HG03457 (cell line): ENCODE data around the gene CACNA1D.

Source experiments
- ATAC-seq: cut with Tn5 transposase; IDR thresholded peaks from one replicate; pipeline ENCODE4 v1.9.1; 2021; ENCODE audit warnings: moderate number of reproducible peaks; ENCODE audit not compliant: unreplicated experiment

Gene CACNA1D

DNA sequence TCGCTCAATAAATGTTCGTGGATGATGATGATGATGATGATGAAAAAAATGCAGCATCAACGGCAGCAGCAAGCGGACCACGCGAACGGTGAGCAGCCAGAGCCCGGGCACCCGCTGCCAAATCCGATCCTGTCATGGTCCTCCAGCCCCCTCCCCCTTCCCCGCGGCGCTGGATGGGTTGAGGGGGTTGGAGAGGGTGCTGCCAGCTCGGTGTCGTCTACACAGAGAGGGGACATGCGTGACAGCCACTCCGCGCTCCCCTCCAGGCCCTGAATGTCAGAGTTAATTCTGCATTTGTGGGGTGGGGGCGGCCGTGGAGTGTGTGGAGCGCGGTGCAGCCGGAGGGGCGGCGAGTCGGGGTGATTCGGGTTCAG is 722 bp downstream of the CACNA1D start:
- ATAC-seq = no peak

GRCh38 chr3:53495520-53496391 is 1.3 kb downstream of the CACNA1D start:
- ATAC-seq = no peak

DNA sequence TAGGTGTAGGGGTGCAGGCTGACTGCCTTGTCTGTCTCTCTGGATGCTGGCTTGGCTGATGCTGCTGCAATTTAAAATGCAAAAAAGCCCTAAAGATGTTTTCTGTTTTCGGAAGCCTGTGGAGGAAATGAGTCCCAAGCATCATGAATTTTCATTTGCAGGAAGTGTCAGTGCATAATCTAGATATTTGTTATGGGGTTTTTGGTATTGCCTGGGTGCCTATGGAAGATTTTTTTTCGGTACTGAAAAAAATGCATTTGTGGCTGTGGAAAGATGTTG is 1.9 kb downstream of the CACNA1D start:
- ATAC-seq = no peak

- no peak for ATAC-seq
Measured at GRCh38 chr3:53496984-53497383, 2.6 kb downstream of the CACNA1D start.

- ATAC-seq = no peak
Measured at GRCh38 chr3:53498806-53499641, 4.6 kb downstream of the CACNA1D start.

DNA sequence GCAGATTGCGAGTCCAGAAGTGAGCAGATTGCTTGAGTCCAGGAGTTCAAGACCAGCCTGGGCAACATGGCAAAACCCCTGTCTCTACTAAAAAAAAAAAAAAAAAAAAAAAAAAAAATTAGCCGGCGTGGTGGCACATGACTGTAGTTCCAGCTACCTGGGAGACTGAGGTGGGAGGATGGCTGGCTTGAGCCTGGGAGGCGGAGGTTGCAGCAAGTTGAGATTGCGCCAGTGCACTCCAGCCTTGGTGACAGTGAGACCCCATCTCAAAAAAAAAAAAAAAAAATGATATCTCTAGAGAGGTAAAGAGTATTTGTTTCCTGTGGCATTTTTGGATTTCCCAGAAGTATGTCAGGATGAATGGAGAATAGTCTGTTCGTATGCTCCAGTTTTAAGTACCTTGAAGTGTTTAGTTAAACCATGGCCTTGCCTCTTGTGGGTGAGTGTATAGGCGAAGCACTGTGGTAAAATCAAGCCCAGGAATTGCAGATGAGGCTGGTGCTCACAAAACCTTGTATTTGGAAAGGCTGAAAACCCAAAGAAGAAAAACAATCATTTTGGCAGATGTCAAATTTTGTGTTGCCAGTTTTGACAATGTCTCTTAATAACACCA is 5.9 kb downstream of the CACNA1D start:
- ATAC-seq = no peak

GRCh38 chr3:53501178-53501577 is 6.8 kb downstream of the CACNA1D start:
- ATAC-seq = no peak

GRCh38 chr3:53502737-53503136 is 8.3 kb downstream of the CACNA1D start:
- ATAC-seq = no peak

DNA sequence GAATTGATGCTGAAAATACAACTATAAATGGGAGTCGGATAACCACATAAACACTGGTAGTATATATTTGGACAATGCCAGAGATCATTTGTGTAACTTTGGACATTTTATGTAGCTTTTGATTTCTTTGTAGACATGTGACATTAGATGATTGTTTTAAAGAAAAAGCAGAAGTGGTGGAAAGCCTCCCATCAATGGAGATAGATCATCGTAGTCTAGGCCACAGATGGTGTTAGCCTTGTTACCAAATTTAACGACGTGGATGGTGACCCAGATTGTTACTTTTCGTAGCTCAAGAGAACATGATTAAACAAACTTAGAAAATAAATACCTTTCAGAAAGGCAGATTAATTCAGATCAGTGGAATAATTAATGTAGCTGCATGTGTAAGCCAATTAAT is 8.8 kb downstream of the CACNA1D start:
- no peak for ATAC-seq

DNA sequence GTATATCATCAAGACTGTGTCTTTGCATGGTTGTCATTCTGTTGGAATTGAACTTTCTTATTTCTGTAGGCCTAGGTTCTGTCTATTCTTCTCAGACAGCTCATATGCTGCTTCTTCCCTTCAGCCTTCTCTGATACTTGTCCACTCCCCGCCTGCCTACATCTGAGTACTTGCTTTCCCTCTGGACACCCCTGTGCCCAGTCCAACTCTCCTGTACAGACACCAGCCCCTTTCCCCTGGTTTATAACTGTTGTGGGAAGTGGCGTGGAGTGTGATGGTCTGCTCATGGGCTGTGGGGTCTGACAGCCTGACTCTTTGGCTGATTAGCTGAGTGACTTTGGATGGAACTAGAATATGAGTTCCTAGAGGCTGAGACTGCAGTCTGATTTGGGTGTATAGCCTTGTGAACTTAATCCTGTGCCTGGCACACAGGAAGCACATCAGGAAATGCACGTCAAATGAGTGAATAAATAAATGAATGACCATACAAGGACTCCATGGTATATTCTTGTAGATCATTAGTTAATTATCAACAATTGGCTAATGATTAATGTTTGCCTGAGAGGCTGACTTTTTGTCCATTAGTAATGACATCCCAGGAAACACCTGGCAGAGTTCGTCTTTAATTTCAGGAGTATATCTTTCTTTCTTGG is 11.8 kb downstream of the CACNA1D start:
- no peak for ATAC-seq

DNA sequence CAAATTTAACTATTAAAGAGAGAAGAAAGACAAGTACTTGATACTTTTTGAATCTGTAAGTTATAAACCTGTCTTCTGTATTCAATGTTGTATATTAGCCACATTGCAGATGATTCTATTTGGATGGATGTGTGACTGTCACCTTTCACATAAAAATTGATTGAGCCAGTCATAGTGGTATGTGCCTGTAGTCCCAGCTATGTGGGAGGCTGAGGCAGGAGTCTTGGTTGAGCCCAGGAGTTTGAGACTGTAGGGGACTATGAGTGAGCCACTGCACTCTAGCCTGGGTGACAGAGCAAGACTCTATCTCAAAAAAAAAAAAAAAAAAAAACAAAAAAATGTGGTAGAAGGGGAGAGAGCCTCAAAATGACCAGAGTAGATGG is 12.3 kb downstream of the CACNA1D start:
- no peak for ATAC-seq

DNA sequence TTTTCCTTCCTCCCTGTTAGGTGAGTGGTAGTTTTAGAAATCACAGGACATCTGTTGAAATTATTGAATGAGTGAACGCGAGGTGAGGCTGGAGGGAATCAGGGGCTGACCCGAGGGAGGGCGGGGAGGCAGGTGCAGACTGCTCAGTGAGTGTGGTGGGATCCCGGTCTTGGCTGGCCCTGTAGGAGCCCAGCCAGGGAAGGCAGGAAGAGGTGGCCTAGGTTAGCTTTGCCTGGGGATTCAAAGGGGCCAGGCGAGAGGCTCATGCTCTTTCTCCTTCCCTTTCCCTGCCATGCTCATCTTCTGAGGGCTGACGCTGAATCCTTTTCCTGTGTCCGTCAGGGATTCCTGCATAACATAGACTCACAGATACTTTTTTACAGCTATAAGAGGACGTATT is 15.1 kb downstream of the CACNA1D start:
- no peak for ATAC-seq

DNA sequence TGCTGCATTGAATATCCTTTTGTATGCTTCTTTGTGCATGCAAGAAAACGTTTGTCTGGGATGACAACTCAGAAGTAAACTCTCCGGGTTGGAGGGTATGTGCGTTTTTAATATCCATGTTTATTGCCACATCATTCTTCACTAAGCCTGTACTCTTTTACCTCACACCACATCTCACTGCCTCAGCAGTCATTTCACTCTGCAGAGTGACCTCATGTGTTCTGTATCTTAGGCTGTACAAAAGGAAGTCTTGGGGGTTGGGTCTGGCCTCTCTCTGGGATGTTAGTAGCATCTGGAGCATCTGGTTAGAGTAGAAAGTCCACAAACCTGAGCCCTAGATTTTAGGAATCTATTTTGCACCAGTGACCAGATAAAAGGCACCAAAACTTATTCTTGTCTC is 16.1 kb downstream of the CACNA1D start:
- no peak for ATAC-seq

GRCh38 chr3:53511246-53511645 is 16.8 kb downstream of the CACNA1D start:
- ATAC-seq = no peak

GRCh38 chr3:53513556-53514190 is 19.3 kb downstream of the CACNA1D start:
- ATAC-seq = no peak

- ATAC-seq = no peak
Measured at GRCh38 chr3:53516339-53516738, 21.9 kb downstream of the CACNA1D start.

DNA sequence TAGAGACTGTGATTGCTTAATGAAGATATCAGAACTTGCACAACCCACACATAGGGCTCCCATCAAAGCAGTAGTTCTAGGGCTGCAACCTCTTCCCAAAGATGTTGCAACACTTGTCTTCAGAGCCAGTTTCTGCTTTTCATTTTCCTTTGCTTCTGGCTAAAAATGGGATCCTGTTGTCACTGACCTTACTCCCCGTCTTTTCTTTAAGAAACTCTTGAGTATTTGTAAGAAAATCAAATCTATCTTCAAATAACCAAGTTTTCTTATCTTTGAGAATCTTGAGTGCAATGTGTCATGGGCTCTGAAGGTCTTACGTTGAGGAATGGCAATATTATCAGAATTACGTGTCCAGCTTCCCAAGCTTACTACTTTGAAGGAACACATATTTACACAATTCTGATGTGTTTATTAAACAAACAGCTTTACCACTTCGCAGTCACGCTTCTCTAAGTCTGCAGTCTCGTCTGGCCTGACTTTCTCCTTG is 24.1 kb downstream of the CACNA1D start:
- ATAC-seq = no peak

- ATAC-seq = no peak
Measured at GRCh38 chr3:53519065-53519709, 24.8 kb downstream of the CACNA1D start.

DNA sequence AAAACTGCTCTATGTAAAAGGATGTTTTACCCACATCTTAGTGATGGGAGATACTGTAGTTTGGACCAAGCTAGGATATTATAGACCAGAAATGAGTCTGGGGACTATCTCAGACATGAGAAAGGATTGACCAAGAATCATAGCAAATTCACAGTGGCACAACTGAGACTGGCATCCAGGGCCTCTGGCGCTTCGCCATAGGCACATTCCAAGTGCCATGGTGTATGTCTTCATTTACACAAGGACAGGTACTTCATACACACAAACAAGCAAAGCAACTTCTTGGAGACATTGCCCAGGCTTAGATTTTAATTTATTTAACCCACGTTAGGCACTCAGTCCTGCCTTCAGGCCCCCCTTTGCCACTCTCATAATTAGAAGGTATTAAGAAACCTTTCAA is 28.9 kb downstream of the CACNA1D start:
- ATAC-seq = no peak

DNA sequence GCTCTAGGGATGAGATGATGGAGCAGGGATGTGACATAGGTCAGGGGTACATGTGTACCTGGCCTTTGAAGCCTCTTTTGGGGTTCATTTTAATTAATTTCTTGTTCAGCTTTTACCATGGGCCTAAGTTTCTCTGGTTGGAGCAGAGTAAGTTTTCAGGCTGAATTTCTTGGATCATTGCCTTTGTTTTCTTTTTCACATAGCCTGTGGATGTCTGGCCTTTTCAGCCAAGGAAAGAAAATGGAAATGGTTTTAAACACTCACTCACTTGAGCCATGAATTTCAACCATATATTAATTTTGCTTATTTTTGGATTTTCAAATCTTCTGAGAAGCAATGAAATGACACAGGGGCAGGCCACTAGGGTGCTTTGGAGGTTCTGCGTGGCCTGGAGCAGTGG is 30.2 kb downstream of the CACNA1D start:
- ATAC-seq = no peak
